B cell (primary cell): ENCODE results near the gene PCDHA1.

Source experiments
- EZH2 ChIP-seq: IDR thresholded peaks from 2 replicates; pipeline ENCODE4 v1.6.1; 2012; ENCODE audit warnings: borderline replicate concordance, low read depth, mild to moderate bottlenecking, moderate library complexity, low read length; ENCODE audit not compliant: insufficient read depth, poor library complexity, severe bottlenecking
- TF ChIP-seq, protein P1 (sequence below): fragments of 200-600 bp; IDR thresholded peaks from one replicate; pipeline ENCODE4 v1.8.0; 2022; ENCODE audit warnings: antibody characterized with exemption, mild to moderate bottlenecking

DNA sequence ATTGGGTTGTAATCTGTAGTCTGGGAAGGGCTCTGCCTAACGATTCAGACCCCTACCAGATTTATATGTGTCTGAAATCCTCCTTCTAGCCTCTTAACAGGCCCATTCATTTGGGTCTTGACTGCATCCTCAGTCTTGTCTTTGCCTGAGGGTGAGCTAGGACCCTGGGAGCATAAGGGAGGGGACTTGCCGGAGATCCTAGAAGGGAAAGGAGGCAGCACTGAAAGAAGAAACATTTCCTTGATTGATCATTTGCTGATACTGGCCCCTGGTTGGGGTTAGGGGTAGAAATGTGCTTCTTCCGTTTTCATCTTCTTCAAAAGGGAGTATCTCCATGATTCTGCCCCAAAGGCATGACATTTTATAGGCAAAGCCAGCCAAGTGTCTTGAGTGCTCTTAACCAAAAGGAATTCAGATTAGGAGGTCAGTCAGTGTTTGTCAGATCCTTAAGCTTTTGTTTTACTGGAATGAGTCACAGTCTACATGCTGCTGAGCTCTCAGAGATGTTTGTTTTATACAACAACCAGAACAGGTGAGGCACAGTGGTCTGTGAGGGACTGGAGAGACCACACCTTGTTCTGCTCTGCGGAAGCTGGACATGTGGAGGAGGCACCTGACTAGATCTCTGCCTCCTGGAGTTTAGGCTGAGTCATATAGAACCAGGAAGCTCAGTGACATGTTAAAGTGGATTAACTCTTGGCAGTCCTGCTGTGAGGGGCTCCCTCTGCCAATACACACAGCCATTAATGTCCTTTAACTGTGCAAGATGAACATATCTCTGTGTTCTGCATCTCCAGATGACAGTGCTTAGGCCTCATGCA is 218.1 kb downstream of the PCDHA1 start:
- TF ChIP-seq, protein P1, sequence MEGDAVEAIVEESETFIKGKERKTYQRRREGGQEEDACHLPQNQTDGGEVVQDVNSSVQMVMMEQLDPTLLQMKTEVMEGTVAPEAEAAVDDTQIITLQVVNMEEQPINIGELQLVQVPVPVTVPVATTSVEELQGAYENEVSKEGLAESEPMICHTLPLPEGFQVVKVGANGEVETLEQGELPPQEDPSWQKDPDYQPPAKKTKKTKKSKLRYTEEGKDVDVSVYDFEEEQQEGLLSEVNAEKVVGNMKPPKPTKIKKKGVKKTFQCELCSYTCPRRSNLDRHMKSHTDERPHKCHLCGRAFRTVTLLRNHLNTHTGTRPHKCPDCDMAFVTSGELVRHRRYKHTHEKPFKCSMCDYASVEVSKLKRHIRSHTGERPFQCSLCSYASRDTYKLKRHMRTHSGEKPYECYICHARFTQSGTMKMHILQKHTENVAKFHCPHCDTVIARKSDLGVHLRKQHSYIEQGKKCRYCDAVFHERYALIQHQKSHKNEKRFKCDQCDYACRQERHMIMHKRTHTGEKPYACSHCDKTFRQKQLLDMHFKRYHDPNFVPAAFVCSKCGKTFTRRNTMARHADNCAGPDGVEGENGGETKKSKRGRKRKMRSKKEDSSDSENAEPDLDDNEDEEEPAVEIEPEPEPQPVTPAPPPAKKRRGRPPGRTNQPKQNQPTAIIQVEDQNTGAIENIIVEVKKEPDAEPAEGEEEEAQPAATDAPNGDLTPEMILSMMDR: no peak
- no peak for TF ChIP-seq EZH2
